Measurements from ENCODE around the gene HEBP2.

HEBP2 gene

GRCh38 chr6:138405816-138406413, 1.9 kb downstream of the HEBP2 start:
- H3K4me3 ChIP-seq, result no peak overlapping the region
- H3K4me1 ChIP-seq, result peaks cover 16% of the 10 kb centered on the region
- no peak for DNase-seq (ENCODE audit: low spot score in 2 of 2)
- H3K27me3 ChIP-seq (ENCODE audit: low read depth), result no peaks in the 10 kb centered on the region
- no peaks in the 10 kb centered on the region for H3K9me3 ChIP-seq
- H3K36me3 ChIP-seq (replicated peaks), result peaks cover 48% of the 10 kb centered on the region
- in situ Hi-C loops (cut with MboI; ENCODE audit: low sequenced_read_pairs), result no loop called here

- no peaks in the 10 kb centered on the region for H3K27me3 ChIP-seq (ENCODE audit: low read depth)
Observed at GRCh38 chr6:138406443-138406842, 2.4 kb downstream of the HEBP2 start.

GRCh38 chr6:138410048-138410735, 6.2 kb downstream of the HEBP2 start:
- no peak overlapping the region for H3K4me3 ChIP-seq
- no peaks in the 10 kb centered on the region for H3K27me3 ChIP-seq (ENCODE audit: low read depth)
- no peak for DNase-seq (ENCODE audit: low spot score in 2 of 2)
- in situ Hi-C loops (cut with MboI; ENCODE audit: low sequenced_read_pairs), result loop anchor here (10.0 kb wide), 1 partner anchor 295 kb away; no protein-coding TSS in a partner anchor
- H3K36me3 ChIP-seq (replicated peaks), result peaks cover 82% of the 10 kb centered on the region
- H3K9me3 ChIP-seq, result no peaks in the 10 kb centered on the region
- H3K4me1 ChIP-seq, result peaks cover 9% of the 10 kb centered on the region

More at GRCh38 chr6:138406443-138406842, 2.4 kb downstream of the HEBP2 start:
- no peaks in the 10 kb centered on the region for H3K9me3 ChIP-seq
- H3K4me1 ChIP-seq, result peaks cover 16% of the 10 kb centered on the region
- in situ Hi-C loops (cut with MboI; ENCODE audit: low sequenced_read_pairs), result no loop called here
- peaks cover 54% of the 10 kb centered on the region for H3K36me3 ChIP-seq (replicated peaks)
- DNase-seq (ENCODE audit: low spot score in 2 of 2), result no peak
- no peak overlapping the region for H3K4me3 ChIP-seq

- H3K4me3 ChIP-seq, result no peak overlapping the region
- no peak for DNase-seq (ENCODE audit: low spot score in 2 of 2)
- no peaks in the 10 kb centered on the region for H3K9me3 ChIP-seq
- no peaks in the 10 kb centered on the region; the same call in 1 of the 2 replicates for H3K4me1 ChIP-seq
- in situ Hi-C loops (cut with MboI; ENCODE audit: low sequenced_read_pairs), result loop anchor here (10.0 kb wide), 1 partner anchor 296 kb away; no protein-coding TSS in a partner anchor
- peaks cover 77% of the 10 kb centered on the region for H3K36me3 ChIP-seq (replicated peaks)
- H3K27me3 ChIP-seq (ENCODE audit: low read depth), result no peaks in the 10 kb centered on the region
Observed at GRCh38 chr6:138410972-138411880, 7.2 kb downstream of the HEBP2 start.

GRCh38 chr6:138415125-138415524, 11.1 kb downstream of the HEBP2 start:
- in situ Hi-C loops (cut with MboI; ENCODE audit: low sequenced_read_pairs), result loop anchor here (10.0 kb wide), 1 partner anchor 300 kb away; no protein-coding TSS in a partner anchor
- no peak for DNase-seq (ENCODE audit: low spot score in 2 of 2)
- Histone ChIP-seq H3K4me3 (no peak overlapping the region), H3K9me3 (no peaks in the 10 kb centered on the region), H3K4me1 (no peaks in the 10 kb centered on the region), H3K36me3 (replicated peaks) (peaks cover 49% of the 10 kb centered on the region), H3K27me3 (ENCODE audit: low read depth) (no peaks in the 10 kb centered on the region)

- Histone ChIP-seq H3K9me3 (no peaks in the 10 kb centered on the region), H3K4me3 (no peak overlapping the region), H3K4me1 (no peaks in the 10 kb centered on the region), H3K36me3 (replicated peaks) (peaks cover 43% of the 10 kb centered on the region), H3K27me3 (ENCODE audit: low read depth) (no peaks in the 10 kb centered on the region)
- DNase-seq (ENCODE audit: low spot score in 2 of 2), result no peak
- in situ Hi-C loops (cut with MboI; ENCODE audit: low sequenced_read_pairs), result loop anchor here (10.0 kb wide), 1 partner anchor 301 kb away; no protein-coding TSS in a partner anchor
Observed at GRCh38 chr6:138416206-138416605, 12.2 kb downstream of the HEBP2 start.

GRCh38 chr6:138417493-138418117, 13.6 kb downstream of the HEBP2 start:
- Histone ChIP-seq H3K36me3 (replicated peaks) (peaks cover 38% of the 10 kb centered on the region), H3K27me3 (ENCODE audit: low read depth) (no peaks in the 10 kb centered on the region), H3K9me3 (no peaks in the 10 kb centered on the region), H3K4me3 (no peak overlapping the region), H3K4me1 (no peaks in the 10 kb centered on the region)
- no peak for DNase-seq (ENCODE audit: low spot score in 2 of 2)
- in situ Hi-C loops (cut with MboI; ENCODE audit: low sequenced_read_pairs), result loop anchor here (10.0 kb wide), 1 partner anchor 303 kb away; no protein-coding TSS in a partner anchor

GRCh38 chr6:138418118-138418742, 14.2 kb downstream of the HEBP2 start:
- no peaks in the 10 kb centered on the region for H3K4me1 ChIP-seq
- DNase-seq (ENCODE audit: low spot score in 2 of 2), result no peak
- in situ Hi-C loops (cut with MboI; ENCODE audit: low sequenced_read_pairs), result loop anchor here (10.0 kb wide), 1 partner anchor 303 kb away; no protein-coding TSS in a partner anchor
- no peak overlapping the region for H3K4me3 ChIP-seq
- H3K9me3 ChIP-seq, result no peaks in the 10 kb centered on the region
- no peaks in the 10 kb centered on the region for H3K27me3 ChIP-seq (ENCODE audit: low read depth)
- H3K36me3 ChIP-seq (replicated peaks), result peaks cover 34% of the 10 kb centered on the region

- H3K36me3 ChIP-seq (replicated peaks), result peaks cover 38% of the 10 kb centered on the region
- H3K4me3 ChIP-seq, result no peak overlapping the region
- H3K4me1 ChIP-seq, result no peaks in the 10 kb centered on the region
- no peaks in the 10 kb centered on the region for H3K9me3 ChIP-seq
- no peaks in the 10 kb centered on the region for H3K27me3 ChIP-seq (ENCODE audit: low read depth)
- in situ Hi-C loops (cut with MboI; ENCODE audit: low sequenced_read_pairs), result loop anchor here (10.0 kb wide), 1 partner anchor 305 kb away; no protein-coding TSS in a partner anchor
- DNase-seq (ENCODE audit: low spot score in 2 of 2), result no peak
Observed at GRCh38 chr6:138419766-138420165, 15.7 kb downstream of the HEBP2 start.

- DNase-seq (ENCODE audit: low spot score in 2 of 2), result no peak
- in situ Hi-C loops (cut with MboI; ENCODE audit: low sequenced_read_pairs), result no loop called here
- no peaks in the 10 kb centered on the region for H3K9me3 ChIP-seq
- no peaks in the 10 kb centered on the region for H3K27me3 ChIP-seq (ENCODE audit: low read depth)
- H3K4me3 ChIP-seq, result no peak overlapping the region
- no peaks in the 10 kb centered on the region for H3K4me1 ChIP-seq
- peaks cover 44% of the 10 kb centered on the region for H3K36me3 ChIP-seq (replicated peaks)
Observed at GRCh38 chr6:138420356-138420755, 16.3 kb downstream of the HEBP2 start.

- no peaks in the 10 kb centered on the region for H3K4me1 ChIP-seq
- no peak for DNase-seq (ENCODE audit: low spot score in 2 of 2)
- in situ Hi-C loops (cut with MboI; ENCODE audit: low sequenced_read_pairs), result no loop called here
- H3K27me3 ChIP-seq (ENCODE audit: low read depth), result no peaks in the 10 kb centered on the region
- peaks cover 49% of the 10 kb centered on the region for H3K36me3 ChIP-seq (replicated peaks)
- H3K9me3 ChIP-seq, result no peaks in the 10 kb centered on the region
- H3K4me3 ChIP-seq, result no peak overlapping the region
Observed at GRCh38 chr6:138421089-138421488, 17.1 kb downstream of the HEBP2 start.

GRCh38 chr6:138421608-138422007, 17.6 kb downstream of the HEBP2 start:
- no peak for DNase-seq (ENCODE audit: low spot score in 2 of 2)
- H3K9me3 ChIP-seq, result no peaks in the 10 kb centered on the region
- in situ Hi-C loops (cut with MboI; ENCODE audit: low sequenced_read_pairs), result no loop called here
- H3K4me3 ChIP-seq, result no peak overlapping the region
- peaks cover 54% of the 10 kb centered on the region for H3K36me3 ChIP-seq (replicated peaks)
- H3K4me1 ChIP-seq, result no peaks in the 10 kb centered on the region
- H3K27me3 ChIP-seq (ENCODE audit: low read depth), result no peaks in the 10 kb centered on the region

GRCh38 chr6:138422861-138423260, 18.8 kb downstream of the HEBP2 start:
- in situ Hi-C loops (cut with MboI; ENCODE audit: low sequenced_read_pairs), result no loop called here
- no peaks in the 10 kb centered on the region for H3K4me1 ChIP-seq

More at GRCh38 chr6:138422861-138423260, 18.8 kb downstream of the HEBP2 start:
- H3K36me3 ChIP-seq (replicated peaks), result peaks cover 60% of the 10 kb centered on the region
- H3K9me3 ChIP-seq, result no peaks in the 10 kb centered on the region
- no peaks in the 10 kb centered on the region for H3K27me3 ChIP-seq (ENCODE audit: low read depth)
- DNase-seq (ENCODE audit: low spot score in 2 of 2), result no peak
- H3K4me3 ChIP-seq, result no peak overlapping the region

All from HAP-1 (cell line).